ENCODE data around the gene CCDC12.

DNA sequence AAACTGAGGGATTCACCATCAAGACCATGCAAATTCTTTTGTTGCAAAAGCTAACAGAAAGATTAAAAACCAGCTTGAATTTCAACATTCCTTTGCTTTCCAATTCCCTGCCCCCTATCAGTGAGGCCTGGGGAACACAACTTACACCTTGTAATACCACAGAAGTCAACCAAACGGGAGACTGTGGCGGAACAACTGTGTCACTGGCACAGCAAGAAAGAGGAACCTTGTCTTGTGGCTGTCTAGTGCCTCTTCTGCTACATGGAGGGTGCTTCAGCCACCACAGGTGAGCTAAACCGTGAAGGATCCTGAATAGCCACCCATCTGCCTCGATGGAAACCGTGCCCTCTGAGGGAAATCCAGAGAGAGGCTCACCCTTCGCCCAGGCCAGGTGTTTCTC lies 11.4 kb downstream of the CCDC12 start:
- TF ChIP-seq EZH2 (IDR thresholded peaks at IDR 0.05; ENCODE audit: borderline replicate concordance, low read depth, low read length, severe bottlenecking), result no peak
- TF ChIP-seq CTCF (IDR thresholded peaks at IDR 0.05; ENCODE audit: borderline replicate concordance, extremely low read depth, low read length, poor library complexity, severe bottlenecking), result no peak

Data from DND-41 (cell line).